Caco-2 (cell line): ENCODE results near the gene MRTFA. TPM values are rescaled to one million over a fixed set of nuclear protein-coding genes. Genes with fewer than 3 reads are reported as not detected.

ENCODE experiments used
- BruUV-seq: library from RNA; stranded (reverse); fragments of 400-500 nt; replicated peaks from 2 replicates; lab custom pipeline; 2021; lab: Mats Ljungman, UMichigan
- CTCF ChIA-PET: fragments of 300-600 bp; sonication (Branson Sonifier 250); formaldehyde crosslinking; loops from one replicate; lab custom pipeline; 2022; ENCODE audit warnings: antibody characterized with exemption; lab: Charles Lee
- POLR2A ChIA-PET: fragments of 300-600 bp; sonication (Branson Sonifier 250); formaldehyde crosslinking; loops from one replicate; lab custom pipeline; 2022; ENCODE audit warnings: antibody characterized with exemption; lab: Charles Lee
- DNase-seq, 2 experiments: peaks; one replicate each; pipeline versions ENCODE4 v3.0.0 to v3.0.0-alpha.2; 2020 to 2022
- H3K27me3 ChIP-seq: replicated peaks from 2 replicates; pipeline ENCODE4 v1.6.0; 2011; ENCODE audit warnings: low read length; ENCODE audit not compliant: control insufficient read depth, insufficient read depth
- H3K36me3 ChIP-seq: 2 replicates; pipeline ENCODE4 v1.5.1; 2011; ENCODE audit warnings: low read length; ENCODE audit not compliant: control insufficient read depth, insufficient read depth
- H3K4me1 ChIP-seq: fragments of 250-450 bp; sonication (Bioruptor Pico); 2 replicates; pipeline ENCODE4 v1.5.1; 2020; ENCODE audit warnings: mild to moderate bottlenecking
- H3K4me3 ChIP-seq: 2 replicates; pipeline ENCODE4 v1.5.1; 2011; ENCODE audit warnings: low read depth, mild to moderate bottlenecking, control low read depth, low read length
- H3K9me3 ChIP-seq: fragments of 250-450 bp; sonication (Bioruptor Pico); 2 replicates; pipeline ENCODE4 v1.5.1; 2020; ENCODE audit warnings: mild to moderate bottlenecking, moderate library complexity
- H3K27ac Mint-ChIP-seq: one replicate; pipeline ENCODE4 v1.8.0; 2022; ENCODE audit warnings: mixed read lengths; ENCODE audit not compliant: unreplicated experiment
- H3K27me3 Mint-ChIP-seq: one replicate; pipeline ENCODE4 v1.8.0; 2022; ENCODE audit warnings: mixed read lengths; ENCODE audit not compliant: insufficient read depth, unreplicated experiment
- H3K36me3 Mint-ChIP-seq: one replicate; pipeline ENCODE4 v1.8.0; 2022; ENCODE audit warnings: mild to moderate bottlenecking, mixed read lengths; ENCODE audit not compliant: insufficient read depth, unreplicated experiment
- H3K4me1 Mint-ChIP-seq: one replicate; pipeline ENCODE4 v1.8.0; 2022; ENCODE audit warnings: low read depth, mixed read lengths; ENCODE audit not compliant: unreplicated experiment
- H3K4me3 Mint-ChIP-seq: one replicate; pipeline ENCODE4 v1.8.0; 2022; ENCODE audit warnings: mild to moderate bottlenecking, moderate library complexity, mixed read lengths; ENCODE audit not compliant: unreplicated experiment
- H3K9me3 Mint-ChIP-seq: one replicate; pipeline ENCODE4 v1.8.0; 2022; ENCODE audit warnings: mixed read lengths; ENCODE audit not compliant: unreplicated experiment
- intact Hi-C: fragments of 100-400 bp; cut with micrococcal nuclease; formaldehyde crosslinking; loops from one replicate; pipeline ENCODE4 v1.10.0; 2022; ENCODE audit not compliant: unreplicated experiment
- total RNA-seq: library from RNA; stranded (reverse); gene quantifications from 2 replicates; pipeline ENCODE4 v1.2.3, GENCODE V29; 2022
- TF ChIP-seq, protein P1 (sequence below), 2 experiments: fragments of 200-600 bp in 1 of 2; IDR thresholded peaks; 1 replicate in 1 of 2; 2 replicates in 1 of 2; pipeline versions ENCODE4 v1.5.1 to v1.8.0; 2011 to 2022; ENCODE audit warnings: antibody characterized with exemption in 1 of 2, control low read depth in 1 of 2, inconsistent platforms in 1 of 2, low read depth in 1 of 2, low read length in 1 of 2, mild to moderate bottlenecking in 1 of 2, moderate library complexity in 1 of 2; ENCODE audit not compliant: insufficient read depth in 1 of 2, severe bottlenecking in 1 of 2, unreplicated experiment in 1 of 2

MRTFA gene
- total RNA-seq, 1 experiment from 2014 or later = 38.7 TPM

DNA sequence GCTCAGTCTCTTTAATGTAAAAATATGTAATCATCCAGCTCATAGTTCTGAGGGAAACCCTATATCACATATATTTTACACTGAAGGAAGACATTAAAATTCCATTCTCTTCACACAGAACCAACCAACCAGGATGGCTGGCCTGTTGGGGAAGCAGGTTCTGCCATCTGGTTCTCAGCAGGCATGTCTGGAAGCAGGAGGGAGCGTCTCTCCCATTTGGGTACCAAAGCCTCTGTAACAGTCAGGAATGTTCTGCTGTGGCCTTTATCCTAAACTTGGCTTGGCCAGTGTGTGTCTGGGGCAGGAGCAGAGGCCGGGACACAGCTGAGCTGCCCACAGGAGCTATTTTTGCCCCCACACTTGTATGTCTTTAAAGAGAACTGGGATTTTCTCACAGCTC lies 236.9 kb downstream of the MRTFA start:
- ChIA-PET CTCF (interaction anchor here (0.6 kb wide), 1 partner anchor 289 kb away, joined by 3 read pairs; no protein-coding TSS in a partner anchor), POLR2A (no interaction called here)
- Histone ChIP-seq H3K4me1 (no peaks in the 10 kb centered on the region), H3K27me3 (no peaks in the 10 kb centered on the region), H3K4me3 (no peak overlapping the region), H3K9me3 (no peaks in the 10 kb centered on the region), H3K36me3 (no peaks in the 10 kb centered on the region)
- no peak for DNase-seq
- Mint-ChIP-seq H3K4me1 (peaks cover 7% of the 10 kb centered on the region), H3K27me3 (no peaks in the 10 kb centered on the region), H3K27ac (no peak overlapping the region), H3K4me3 (no peak overlapping the region), H3K9me3 (no peaks in the 10 kb centered on the region), H3K36me3 (peaks cover 31% of the 10 kb centered on the region)
- intact Hi-C loops = no loop called here
- TF ChIP-seq, protein P1, sequence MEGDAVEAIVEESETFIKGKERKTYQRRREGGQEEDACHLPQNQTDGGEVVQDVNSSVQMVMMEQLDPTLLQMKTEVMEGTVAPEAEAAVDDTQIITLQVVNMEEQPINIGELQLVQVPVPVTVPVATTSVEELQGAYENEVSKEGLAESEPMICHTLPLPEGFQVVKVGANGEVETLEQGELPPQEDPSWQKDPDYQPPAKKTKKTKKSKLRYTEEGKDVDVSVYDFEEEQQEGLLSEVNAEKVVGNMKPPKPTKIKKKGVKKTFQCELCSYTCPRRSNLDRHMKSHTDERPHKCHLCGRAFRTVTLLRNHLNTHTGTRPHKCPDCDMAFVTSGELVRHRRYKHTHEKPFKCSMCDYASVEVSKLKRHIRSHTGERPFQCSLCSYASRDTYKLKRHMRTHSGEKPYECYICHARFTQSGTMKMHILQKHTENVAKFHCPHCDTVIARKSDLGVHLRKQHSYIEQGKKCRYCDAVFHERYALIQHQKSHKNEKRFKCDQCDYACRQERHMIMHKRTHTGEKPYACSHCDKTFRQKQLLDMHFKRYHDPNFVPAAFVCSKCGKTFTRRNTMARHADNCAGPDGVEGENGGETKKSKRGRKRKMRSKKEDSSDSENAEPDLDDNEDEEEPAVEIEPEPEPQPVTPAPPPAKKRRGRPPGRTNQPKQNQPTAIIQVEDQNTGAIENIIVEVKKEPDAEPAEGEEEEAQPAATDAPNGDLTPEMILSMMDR (IDR thresholded peaks at IDR 0.05; ENCODE audit: insufficient read depth in 1 of 2, low read depth in 1 of 2, low read length in 1 of 2, severe bottlenecking in 1 of 2, unreplicated experiment in 1 of 2) = no peak
- no TSS peak for BruUV-seq

DNA sequence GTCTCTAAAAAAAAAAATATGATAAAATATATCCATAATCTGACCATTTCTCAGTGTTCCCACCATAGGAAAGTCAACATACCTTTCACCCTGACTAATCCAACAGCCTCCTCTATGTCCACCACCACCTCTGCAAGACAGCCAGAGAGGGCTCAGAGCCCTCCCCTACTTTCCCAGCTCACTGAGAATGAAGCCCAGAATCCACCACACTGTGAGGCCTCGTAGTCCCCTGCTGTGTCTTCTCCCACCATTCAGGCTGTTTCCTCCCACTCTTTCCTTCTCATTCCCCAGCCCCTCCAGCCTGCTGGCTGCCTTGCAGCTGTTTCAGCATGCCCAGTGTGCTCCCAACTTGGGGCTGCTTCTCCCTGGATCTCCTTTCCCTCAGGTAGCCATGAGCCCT lies 239.1 kb downstream of the MRTFA start:
- TF ChIP-seq, protein P1 (IDR thresholded peaks at IDR 0.05; ENCODE audit: insufficient read depth in 1 of 2, low read depth in 1 of 2, low read length in 1 of 2, severe bottlenecking in 1 of 2, unreplicated experiment in 1 of 2) = no peak
- ChIA-PET POLR2A (no interaction called here), CTCF (interaction anchor here (1.0 kb wide), 1 partner anchor 10 kb away, joined by 4 read pairs; no protein-coding TSS in a partner anchor)
- no peaks in the 10 kb centered on the region for H3K27me3 ChIP-seq
- intact Hi-C loops = no loop called here
- DNase-seq = no peak
- H3K9me3 Mint-ChIP-seq = no peaks in the 10 kb centered on the region
- H3K4me3 Mint-ChIP-seq = no peak overlapping the region
- no peaks in the 10 kb centered on the region for H3K4me1 ChIP-seq
- H3K36me3 ChIP-seq = no peaks in the 10 kb centered on the region
- no TSS peak for BruUV-seq
- no peak overlapping the region for H3K4me3 ChIP-seq
- no peaks in the 10 kb centered on the region for H3K27me3 Mint-ChIP-seq
- peak overlapping the region; percentile 1 for H3K27ac Mint-ChIP-seq
- H3K4me1 Mint-ChIP-seq = peaks cover 7% of the 10 kb centered on the region
- H3K36me3 Mint-ChIP-seq = peaks cover 15% of the 10 kb centered on the region
- H3K9me3 ChIP-seq = no peaks in the 10 kb centered on the region

DNA sequence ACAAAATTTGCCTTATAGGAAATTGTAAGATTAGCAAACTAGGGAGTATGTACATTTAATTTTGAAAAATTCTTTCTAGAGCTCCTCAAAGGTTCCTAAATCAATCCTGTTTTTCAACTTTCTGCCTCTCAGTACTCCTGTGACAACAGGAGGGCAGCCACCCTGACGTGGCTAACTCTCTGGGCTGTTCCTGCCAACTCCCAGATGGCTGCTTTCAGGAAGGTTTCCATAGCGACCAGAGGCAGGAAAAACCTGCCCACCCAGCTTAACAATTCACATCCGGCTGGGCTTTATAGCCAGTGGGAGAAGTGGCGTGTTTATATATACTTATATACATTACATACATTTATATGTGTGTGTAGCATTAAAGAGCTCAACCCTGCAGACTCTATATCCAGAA lies 239.6 kb downstream of the MRTFA start:
- no peaks in the 10 kb centered on the region for H3K9me3 Mint-ChIP-seq
- H3K4me1 ChIP-seq = no peaks in the 10 kb centered on the region
- no peaks in the 10 kb centered on the region for H3K27me3 ChIP-seq
- intact Hi-C loops = no loop called here
- no peaks in the 10 kb centered on the region for H3K9me3 ChIP-seq
- peaks cover 7% of the 10 kb centered on the region for H3K4me1 Mint-ChIP-seq
- H3K36me3 Mint-ChIP-seq = peaks cover 10% of the 10 kb centered on the region
- ChIA-PET CTCF (interaction anchor here (1.0 kb wide), 1 partner anchor 10 kb away, joined by 4 read pairs; no protein-coding TSS in a partner anchor), POLR2A (no interaction called here)
- TF ChIP-seq, protein P1 (IDR thresholded peaks at IDR 0.05; ENCODE audit: insufficient read depth in 1 of 2, low read depth in 1 of 2, low read length in 1 of 2, severe bottlenecking in 1 of 2, unreplicated experiment in 1 of 2) = no peak
- H3K27ac Mint-ChIP-seq = no peak overlapping the region
- no peaks in the 10 kb centered on the region for H3K36me3 ChIP-seq
- H3K27me3 Mint-ChIP-seq = no peaks in the 10 kb centered on the region
- DNase-seq = peak in 1 of 2 experiments; percentile 47
- no TSS peak for BruUV-seq
- H3K4me3 Mint-ChIP-seq = no peak overlapping the region
- no peak overlapping the region for H3K4me3 ChIP-seq
